HG03354 (cell line): Measurements from ENCODE around the gene KAZN.
"Not testable (repeated sequence)": the region's sequence is repeated elsewhere in the genome, so short reads cannot be mapped to it uniquely, and the experiment has no call there.

Source experiments
- ATAC-seq: cut with Tn5 transposase; IDR thresholded peaks from one replicate; pipeline ENCODE4 v1.9.1; 2021; ENCODE audit warnings: mild to moderate bottlenecking; ENCODE audit not compliant: unreplicated experiment, poor library complexity, severe bottlenecking

Gene KAZN

DNA sequence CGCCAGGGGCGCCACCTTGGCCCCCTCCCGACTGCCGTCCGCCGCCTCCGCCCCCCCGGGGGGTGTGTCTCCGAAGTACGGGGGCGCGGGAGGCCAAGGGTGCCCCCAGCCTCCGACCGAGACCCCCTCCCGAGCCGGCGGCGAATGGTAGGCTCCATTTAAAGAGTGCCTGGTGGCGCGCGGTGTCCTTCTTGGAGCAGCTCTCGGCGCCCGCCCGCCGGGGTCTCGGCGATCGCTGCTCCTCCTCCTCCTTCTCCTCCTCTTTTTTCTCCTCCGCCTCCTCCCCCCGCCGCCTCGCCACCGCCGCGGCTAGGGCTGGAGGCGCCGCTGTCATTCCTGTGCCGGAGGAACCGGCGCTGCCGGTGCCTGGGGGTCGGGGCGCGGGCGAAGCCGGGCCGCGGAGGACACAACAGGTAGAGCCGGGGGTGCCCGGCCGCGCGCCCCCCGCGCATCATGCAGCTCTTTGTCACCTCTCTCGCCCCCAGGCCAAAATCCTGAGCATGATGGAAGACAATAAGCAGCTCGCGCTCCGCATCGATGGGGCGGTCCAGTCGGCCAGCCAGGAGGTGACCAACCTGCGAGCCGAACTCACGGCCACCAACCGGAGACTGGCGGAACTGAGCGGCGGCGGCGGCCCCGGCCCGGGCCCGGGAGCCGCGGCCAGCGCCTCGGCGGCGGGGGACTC is at the start of gene KAZN:
Gene KAZN, plus strand, starts transcription at position 188 of the 685 bp plus-strand sequence.
- no peak for ATAC-seq

DNA sequence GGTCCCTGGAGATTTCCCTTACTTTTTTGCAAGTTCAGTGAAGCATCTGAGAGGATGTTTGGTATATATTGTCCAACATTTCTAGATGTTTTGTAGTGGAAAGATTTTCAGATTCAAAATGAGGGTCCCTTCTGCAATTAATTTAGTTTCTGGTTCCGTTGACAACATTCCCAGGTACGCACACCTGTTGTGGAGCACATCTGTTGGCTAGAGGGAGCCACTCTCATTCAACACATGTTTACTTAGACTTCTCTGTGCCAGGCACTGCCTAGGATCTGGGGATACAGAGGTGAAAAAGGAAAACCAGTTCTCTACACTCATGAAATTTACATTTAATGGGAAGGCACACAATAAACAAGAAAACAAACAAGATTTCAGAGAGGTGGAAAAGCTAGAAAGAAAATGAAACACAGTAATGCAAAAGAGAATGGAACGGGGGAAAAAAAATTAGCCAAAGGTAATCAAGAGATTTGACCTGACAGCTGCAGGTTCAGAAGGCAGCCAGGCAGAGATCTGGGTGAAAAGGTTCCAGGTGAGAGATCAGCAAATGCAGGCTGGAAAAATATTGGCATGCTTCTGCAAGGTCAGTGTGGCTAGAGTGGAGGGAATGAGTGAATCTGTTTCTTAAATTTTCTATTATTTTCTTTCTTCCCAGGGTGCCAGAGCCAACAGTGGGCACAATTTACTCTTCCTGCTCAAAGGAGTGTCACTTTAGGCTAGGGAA is 48.4 kb upstream of the KAZN start:
- no peak for ATAC-seq

DNA sequence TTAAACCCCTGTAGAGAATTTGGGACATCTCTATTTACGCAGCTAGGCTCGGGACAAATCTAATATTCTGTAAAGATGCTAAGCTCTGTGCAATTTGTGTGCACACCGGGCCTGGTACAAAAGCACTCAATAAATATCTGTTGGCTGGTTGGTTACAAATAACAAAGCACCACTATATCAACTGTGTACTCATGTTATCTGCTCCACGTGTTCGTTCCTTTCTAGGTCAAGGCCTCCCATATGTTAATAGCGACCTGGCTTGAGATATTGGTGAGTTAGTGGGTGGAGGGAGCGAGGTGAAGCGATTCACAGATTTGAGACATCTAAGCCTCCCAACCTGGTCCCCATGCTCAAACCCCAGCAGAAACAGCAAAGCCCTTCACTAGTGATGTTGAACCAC is 47.1 kb upstream of the KAZN start:
- no peak for ATAC-seq

DNA sequence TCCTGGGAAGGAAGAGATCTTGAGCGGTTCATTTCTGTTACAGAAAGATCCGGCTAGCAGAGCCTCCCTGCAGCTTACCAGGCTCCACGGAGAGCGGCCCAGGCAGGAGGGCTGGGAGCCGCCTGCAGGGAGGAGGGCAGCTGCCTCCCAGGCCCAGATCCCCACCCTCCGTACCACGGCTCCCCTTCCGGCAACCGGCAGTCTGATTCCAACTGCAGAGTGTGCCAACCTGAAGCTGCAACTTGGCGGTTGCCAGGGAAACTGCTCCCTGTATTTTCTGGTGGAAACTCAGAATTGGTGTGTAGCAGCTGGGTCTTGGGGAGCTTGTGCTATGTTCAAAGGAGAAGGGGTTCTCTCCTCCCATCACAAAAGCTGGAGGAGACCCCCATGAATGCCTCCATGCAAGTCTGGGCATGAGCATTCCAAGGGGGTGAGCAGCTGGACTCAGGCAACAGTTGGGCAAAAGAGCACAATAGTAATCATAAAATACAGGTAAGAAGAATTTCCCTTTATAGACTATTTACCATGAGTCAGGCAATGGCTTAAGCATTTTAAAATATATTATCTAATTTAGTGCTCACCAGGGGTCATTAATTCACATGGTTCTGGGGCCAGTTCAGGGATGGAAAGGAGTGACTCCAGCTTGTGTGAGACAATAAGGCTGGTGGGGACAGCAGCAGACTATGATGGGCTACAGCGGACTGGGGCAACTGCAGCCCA is 46.1 kb upstream of the KAZN start:
- ATAC-seq = no peak

DNA sequence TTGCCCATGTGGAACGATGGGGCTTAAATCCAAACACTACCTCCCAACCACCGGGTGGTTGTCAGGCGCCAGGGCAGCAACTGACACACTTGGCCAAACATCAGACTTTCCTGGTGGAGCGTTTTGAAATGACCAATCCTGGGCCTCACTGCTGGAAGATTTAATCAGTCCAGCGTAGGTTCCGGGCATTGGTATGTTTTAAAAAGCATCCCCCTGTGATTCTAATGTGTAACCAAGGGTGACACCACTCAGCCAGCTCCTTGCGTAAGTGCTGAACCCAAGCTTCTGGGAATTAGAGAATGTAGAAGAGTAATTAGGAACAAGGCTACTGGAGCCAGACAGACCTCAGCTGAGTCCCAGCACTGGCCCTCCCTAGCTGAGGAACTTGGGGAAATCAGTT is 44.8 kb upstream of the KAZN start:
- no peak for ATAC-seq

DNA sequence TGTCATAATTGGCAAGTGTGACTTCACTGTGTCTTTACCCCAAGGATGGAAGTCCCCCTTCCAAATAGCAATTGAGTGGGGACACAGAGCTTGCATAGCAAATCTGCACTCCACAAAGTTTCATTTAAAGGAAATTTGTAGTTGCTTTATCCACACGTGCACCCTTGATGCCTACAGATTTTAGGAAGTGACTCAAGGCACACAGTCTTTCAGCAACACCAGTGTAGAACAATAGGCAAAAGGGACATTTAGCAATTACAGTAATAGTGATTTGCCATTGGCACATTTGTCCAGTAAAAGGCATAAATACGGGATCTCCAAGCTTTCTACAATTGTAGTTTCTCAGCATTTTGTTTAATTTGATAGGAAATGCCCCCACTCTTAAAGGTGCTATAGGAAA is 43.4 kb upstream of the KAZN start:
- no peak for ATAC-seq

- ATAC-seq = no peak
Observed at GRCh38 chr1:14561014-14561693, 37.3 kb upstream of the KAZN start.

DNA sequence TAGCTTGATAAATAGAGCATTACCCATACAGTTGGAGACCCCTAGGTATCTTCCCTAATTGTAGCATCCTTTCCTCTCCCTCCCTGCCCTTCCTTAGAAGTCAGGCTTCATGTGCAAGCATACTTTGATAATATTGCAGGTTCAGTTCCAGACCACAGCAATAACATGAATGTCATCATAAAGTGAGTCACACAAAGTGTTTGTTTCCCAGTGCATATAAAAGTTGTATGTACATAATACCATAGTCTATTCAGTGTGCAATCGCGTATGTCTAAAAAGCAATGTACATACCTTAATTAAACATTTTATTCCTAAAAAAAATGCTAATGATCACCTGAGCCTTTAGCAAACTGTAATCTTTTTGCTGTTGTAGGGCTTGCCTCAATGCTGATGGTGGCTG is 33.4 kb upstream of the KAZN start:
- ATAC-seq = no peak

GRCh38 chr1:14567056-14567455 is 31.4 kb upstream of the KAZN start:
- ATAC-seq = no peak

DNA sequence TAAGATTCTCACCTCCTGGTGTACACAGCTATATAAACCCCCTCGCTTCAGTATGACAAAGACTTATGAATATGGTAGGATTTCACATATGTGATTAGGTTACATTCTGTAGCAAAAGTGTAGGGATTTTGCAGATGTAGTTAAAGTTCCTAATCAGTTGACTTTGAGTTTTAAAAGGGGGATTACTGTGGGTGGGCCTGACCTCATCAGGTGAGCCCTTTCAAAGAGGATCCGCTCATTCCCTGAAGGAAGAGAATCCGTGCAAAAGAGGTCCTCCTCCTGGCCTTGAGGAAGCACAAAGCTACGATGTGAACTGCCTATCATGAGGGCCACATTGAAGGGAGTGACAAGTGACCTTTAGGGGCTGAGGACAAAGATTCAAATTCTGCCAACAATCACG is 30.6 kb upstream of the KAZN start:
- ATAC-seq = no peak

DNA sequence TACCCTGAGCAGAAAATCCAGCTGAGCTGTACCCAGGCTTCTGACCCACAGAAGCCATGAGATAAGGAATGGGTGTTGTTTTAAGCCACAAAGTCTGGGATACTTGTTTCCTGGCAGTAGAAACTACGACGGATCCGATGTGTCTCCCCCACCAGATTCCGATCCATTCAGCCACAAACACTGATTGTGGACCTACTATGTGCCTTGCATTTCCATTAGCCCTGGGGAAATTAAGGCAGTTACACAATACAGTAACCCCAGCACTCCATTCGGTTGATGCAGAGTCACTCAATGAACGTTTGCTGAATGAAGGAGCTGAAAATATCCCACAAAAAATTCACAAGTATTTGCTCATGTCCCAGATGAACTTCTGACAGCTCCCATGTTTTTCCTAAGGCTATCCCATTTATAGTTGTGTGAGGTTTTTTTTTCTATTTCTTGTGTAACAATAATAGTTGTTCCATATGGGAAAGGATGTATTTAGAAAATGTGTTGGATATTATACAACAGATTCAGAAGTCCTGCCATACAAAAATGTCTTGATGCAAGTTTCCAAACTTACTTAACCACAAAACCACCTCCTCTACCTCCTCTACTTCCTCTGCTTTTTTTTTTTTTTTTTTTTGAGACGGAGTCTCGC is 29.6 kb upstream of the KAZN start:
- no peak for ATAC-seq

DNA sequence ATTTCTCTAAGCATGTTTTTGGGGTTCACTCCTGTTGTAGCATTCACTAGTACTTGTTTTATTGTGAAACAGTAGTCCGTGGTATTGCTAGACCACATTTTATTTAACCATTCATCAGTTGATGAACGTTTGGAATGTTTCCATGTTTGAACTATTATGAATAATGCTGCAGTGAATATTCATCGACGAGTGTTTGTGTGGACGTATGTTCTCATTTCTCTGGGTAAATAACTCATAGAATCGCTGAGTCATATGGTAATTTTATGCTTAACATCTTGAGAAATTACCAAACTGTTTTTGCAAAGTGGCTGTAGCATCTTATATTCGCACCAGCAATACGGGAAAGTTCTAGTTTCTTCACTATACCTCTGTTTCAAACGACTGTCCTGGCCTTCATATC is 28.0 kb upstream of the KAZN start:
- no peak for ATAC-seq

- no peak for ATAC-seq
Observed at GRCh38 chr1:14571810-14572767, 26.4 kb upstream of the KAZN start.

DNA sequence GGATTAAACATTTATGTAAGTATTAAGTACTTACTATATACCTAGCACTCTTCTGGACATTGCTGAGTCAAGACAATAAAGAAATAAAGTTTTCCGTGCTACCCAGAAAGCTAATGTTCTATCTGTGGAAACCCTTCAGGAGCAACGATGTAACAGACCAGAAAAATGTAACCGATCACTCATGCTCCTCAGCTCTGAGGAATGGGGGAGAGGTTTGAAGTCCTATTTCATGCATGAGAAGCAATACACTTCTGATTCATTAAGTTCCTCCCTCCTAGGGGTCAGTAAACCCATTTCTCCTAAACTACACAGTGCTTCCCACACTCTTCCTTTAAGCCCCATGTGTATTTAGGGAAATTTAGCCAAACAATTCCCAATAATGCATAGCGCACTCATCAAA is 25.6 kb upstream of the KAZN start:
- no peak for ATAC-seq

DNA sequence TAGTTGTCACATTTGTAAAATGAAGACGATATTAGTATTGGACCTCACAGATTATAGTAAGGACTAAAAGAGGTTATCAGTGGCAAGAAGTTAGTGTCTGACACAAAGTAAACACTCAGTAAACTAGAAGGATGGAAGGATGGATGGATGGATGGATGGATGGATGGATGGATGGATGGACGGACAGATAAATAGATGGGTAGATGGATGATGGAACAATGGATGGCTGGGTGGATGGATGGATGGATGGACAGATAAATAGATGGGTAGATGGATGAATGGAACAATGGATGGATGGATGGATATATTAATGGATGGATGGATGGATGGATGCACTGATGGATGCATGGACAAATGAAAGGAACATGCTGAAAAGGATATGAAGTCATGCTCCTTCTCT is 22.3 kb upstream of the KAZN start:
- ATAC-seq = no peak

- no peak for ATAC-seq
Observed at GRCh38 chr1:14577261-14577660, 21.2 kb upstream of the KAZN start.

- ATAC-seq = no peak
Observed at GRCh38 chr1:14578156-14578555, 20.3 kb upstream of the KAZN start.

GRCh38 chr1:14580295-14580694 is 18.2 kb upstream of the KAZN start:
- ATAC-seq = not testable (repeated sequence)

DNA sequence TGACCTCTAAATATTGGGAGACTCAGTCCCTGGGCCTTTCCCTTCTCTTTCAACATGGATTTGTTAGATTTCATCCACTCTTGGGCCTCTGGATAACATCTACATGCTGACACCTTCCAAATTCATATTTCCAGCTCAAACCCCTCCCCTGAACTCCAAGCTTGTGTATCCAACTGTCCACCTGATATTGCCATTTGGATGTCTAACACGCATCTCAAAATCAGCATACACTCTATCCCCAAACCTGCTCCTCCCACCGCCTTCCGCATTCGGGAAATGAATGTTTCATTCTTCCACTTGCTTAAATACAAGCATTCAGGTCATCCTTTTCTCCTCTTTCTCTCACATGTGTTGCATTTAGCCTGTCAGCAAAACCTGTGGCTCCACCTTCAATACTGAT is 17.5 kb upstream of the KAZN start:
- no peak for ATAC-seq
